GM18519 (cell line): ENCODE measurements around the gene GABBR2.
"Not testable (repeated sequence)": the region's sequence is repeated elsewhere in the genome, so short reads cannot be mapped to it uniquely, and the experiment has no call there.

Experiments
- ATAC-seq: cut with Tn5 transposase; IDR thresholded peaks from one replicate; pipeline ENCODE4 v1.9.1; 2021; ENCODE audit warnings: mild to moderate bottlenecking, moderate library complexity; ENCODE audit not compliant: unreplicated experiment, low FRiP score

The GABBR2 gene

DNA sequence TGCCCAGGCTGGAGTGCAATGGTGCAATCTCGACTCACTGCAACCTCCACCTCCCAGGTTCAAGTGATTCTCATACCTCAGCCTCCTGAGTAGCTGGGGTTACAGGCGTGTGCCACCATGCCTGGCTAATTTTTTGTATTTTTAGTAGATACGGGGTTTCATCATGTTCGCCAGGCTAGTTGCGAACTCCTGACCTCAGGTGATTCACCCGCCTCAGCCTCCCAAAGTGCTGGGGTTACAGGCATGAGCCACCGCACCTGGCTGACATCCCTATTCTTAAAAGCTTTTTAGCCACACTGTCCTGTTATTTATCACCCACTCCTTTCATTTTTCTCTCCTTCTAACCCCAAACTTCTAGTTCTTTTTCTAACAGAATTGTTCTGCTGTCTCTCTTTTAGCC, 425.6 kb downstream of the GABBR2 start:
- ATAC-seq, result not testable (repeated sequence)

DNA sequence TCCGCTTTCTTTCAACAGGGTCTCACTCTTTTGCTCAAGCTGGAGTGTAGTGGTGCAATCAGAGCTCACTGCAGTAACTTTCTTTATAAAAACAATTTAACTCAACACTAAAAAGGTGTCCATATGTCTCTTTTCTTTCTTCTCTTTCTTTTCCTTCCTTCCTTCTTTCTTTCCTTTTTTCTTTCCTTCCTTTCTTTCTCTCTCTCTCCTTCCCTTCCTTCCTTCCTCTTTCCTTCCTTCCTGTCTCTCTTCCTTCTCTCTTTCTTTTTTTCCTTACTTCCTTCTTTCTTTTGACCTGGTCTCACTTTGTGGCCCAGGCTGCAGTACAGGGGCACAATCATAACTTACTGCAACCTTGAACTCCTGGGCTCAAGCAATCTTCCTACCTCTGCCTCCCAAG, 427.5 kb downstream of the GABBR2 start:
- ATAC-seq, result no peak

DNA sequence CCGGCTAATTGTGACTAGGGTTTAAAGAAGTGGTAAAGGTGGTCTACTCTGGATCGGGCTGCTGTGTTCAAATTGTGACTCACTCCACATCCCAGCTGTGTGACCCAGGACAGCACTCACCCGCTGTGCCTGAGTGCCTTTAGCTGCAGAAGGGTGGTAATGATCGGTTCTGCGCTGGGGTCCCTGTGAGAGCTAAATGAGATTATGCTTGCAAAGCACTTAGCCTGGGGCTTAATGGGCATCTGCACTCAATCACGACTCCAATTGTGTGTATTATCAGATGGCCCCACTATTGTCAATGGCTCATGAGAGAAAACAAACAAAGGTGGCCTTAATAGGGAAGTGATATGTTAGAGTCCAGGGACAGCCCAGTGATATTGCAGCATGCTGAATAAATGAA, 428.2 kb downstream of the GABBR2 start:
- ATAC-seq, result no peak

DNA sequence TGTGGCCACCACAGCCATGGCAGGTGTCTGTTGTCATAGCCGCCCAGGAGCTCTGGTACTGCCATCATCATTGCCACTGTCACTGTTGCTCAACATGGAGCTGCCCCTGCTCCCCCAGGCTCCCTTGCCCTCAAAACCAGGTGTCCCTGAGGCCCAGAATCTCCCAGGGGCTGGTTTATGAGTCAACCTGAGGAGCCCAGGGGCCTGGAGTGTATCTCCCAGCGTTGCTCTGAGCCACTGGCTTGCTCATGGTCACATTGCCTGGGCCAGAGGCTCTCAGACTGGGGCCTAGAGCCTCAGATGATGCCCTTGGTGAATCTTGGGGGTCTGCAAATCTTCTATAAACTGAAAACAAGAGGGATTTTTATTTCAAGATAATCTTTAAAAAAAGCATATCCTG, 428.6 kb downstream of the GABBR2 start:
- no peak for ATAC-seq

DNA sequence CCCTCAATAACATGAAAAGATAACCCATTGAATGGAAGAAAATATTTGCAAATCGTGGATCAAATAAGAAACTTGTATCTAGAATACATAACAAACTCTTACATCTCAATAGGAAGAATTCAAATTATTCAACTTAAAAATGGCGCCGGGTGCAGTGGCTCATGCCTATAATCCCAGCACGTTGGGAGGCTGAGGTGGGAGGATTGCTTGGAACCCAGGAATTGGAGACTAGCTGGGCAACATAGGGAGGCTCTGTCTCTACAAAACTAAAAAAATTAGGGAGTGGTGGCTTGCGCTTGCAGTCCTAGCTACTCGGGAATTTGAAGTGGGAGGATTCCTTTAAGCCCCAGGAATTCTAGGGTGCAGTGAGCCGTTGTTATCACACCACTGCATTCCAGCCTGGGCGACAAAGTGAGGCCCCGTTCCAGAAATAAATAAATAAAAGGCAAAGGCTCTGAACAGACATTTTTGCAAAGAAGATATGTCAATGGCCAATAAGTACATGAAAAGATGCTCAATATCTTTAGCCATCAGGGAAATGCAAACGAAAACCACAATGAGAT, 431.7 kb downstream of the GABBR2 start:
- ATAC-seq, result no peak

DNA sequence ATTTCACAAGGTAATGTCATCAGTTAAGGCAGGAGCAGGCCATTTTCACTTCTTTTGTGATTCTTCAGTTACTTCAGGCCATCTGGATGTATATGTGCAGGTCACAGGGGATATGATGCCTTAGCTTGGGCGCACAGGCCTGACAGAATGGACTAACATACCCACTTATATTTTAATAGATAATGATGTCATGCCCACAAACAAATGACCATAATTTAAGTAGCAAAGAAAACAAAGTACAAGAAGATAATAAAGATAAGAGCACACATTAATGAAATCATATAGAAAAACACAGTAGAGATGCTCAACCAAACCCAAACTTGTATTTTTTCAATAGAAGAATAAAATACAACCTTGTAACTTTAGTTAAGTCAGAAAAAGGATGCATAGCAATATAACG, 433.6 kb downstream of the GABBR2 start:
- no peak for ATAC-seq

DNA sequence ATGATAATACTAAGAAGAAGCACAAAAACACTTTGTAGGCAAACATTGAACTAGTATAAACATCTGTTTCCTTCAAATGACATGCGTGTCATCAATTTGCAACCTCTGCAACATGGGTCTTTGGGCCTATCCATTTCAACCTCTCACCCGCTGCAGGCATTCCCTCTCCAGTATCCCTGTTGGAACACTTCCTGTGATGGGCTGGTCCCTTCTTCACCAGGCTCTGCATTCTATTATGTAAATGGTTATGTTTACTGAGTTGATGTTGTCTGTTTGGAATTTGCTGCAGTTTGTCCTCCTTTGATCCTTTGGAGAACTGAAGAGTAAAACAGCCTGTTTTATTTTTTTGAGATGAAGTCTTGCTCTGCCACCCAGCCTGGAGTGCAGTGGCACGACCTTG, 436.7 kb downstream of the GABBR2 start:
- ATAC-seq, result no peak

DNA sequence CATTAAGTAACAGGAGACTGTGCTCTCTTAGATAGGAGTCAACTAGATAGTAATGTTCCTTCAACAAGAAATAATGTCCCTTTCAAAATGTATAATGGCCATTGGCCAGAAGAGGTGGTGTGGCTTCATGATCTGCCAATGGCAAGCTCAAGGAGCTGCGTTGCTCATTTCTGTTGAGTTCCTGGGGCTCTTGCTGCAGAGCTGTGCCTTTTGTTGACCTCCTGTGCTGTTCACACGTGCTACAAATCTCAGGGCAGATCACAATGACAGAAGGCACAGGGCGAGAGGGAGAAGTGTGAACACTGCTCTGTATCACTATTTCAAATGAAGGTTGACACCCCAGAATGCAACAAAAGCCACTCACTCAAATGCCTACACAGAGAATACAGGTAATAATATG, 437.3 kb downstream of the GABBR2 start:
- no peak for ATAC-seq

DNA sequence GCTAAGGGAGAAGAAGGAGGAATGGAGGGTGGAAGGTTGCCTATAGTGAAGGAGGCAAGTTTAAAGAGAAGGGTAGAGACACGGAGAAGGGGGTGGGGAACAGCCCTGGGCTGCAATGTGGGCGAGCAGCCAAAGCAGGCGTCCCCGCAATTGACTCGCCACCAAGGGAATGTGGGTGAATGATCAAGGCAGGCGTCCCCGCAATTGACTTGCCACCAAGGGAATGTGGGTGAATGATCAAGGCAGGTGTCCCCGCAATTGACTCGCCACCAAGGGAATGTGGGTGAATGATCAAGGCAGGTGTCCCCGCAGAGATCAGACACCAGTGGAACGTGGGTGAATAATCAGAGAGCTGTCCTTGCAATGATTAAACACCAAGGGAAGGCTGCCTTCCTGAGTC, 438.5 kb downstream of the GABBR2 start:
- ATAC-seq, result not testable (repeated sequence)

DNA sequence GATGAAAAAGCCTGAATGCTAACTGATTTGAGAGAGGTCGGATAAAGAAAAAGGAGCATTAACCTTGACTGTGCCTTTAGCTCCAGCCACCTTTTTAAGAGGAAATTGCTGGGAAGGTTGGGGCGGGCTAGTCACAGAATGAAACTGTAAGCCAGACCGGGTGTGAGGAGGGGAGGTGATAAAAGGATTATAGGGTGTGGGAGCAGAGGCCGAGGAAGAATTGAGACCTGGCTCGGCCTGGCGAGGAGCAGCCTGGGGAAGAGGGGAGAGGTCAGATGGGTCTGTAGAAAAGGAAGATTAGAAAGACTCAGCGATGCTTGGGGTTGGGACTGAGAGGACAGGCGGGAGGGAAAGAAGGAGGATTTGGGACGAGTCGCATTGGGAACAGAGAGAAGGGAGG, 439.1 kb downstream of the GABBR2 start:
- ATAC-seq, result not testable (repeated sequence)

DNA sequence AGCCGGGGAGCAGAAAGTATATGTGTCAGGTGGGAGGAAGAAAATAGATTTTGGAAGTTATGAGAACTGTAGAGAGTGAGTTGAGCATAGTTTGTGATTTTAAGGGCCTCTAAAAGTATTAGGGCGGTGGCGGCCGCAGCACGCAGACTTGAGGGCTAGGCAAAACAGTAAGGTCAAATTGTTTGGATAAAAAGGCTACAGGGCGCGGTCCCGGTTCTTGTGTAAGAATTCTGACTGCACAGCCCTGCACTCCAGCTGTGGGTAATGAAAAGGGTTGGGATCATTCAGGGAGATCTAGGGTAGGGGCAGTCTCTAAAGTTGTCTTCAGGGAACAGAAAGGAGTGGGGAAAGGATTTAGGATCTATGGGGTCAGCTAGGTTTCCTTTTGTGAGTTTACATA, 441.2 kb downstream of the GABBR2 start:
- ATAC-seq, result not testable (repeated sequence)

DNA sequence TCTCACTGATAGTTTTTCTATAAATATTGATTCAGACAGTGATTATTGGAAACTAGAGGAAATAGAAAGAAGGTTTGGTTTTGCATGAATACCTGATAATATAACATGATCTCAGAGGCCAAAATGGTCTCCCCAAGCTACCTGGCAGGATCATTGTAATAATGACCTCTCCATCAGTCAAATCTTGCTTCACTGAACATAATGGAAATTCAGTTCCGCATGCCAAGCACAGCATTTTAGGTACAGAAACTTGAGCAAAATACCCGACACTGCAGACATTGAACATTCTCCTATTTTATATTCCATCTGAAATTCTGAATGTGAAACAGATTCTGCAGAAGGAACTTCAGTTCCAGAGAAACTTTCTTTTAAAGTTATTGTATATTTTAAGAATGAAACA, 444.2 kb downstream of the GABBR2 start:
- ATAC-seq, result no peak

DNA sequence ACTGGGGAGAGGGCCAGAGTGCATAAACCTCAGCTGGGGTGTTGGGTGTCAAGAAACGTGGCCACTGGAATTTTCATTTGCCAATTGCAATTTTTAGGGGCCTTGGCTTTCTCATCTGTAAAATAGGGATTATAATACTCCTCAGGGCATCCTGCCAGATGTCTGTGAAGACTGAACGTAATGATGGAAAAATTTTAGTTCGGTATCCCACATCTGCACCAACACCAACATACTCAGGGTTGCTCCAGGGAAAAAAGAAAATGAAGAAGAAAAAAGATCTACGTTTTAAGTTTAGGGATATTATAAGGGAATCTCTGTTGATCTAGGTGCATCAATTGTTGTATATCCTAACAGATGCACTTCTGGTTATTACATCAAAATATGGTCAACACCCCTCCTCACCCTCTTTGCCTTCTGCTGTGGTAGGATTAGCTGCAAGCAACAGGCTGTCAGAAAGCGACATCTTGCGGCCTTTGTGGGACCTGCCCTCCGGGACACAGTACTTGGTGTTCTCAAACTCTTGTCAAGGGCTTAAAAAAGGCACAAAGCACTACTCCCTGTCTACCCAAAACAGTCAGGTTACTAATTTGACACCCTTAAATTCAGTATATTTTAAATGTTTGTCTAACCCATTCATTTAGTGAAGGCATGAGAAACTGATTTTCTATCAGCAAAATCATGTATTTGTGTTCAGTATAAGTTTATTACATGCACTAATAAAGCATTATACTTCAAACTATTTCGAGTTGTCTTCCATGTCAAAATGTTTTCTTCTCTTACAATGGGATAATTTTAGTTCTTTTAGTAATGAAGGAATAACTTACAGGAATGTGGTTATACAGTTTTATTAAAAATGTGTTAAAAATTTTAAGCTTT, 445.0 kb downstream of the GABBR2 start:
- ATAC-seq, result peak; percentile 73

DNA sequence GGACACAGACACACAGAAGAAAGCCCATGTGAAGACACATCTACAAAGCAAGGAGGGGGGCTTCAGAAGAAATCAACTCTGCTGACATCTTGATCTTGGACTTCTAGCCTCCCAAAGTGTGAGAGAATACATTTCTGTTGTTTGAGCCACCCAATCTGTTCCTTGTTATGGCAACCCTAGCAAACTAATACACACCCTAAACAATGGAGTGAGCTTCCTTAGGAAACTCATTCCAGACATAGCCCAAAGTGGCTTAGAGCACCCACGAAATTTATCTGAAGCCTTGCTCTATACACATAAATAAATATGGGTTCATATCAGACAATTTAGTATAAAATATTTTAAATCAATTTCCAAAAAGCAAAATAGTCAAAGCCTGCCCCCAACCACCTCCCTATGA, 445.7 kb downstream of the GABBR2 start:
- no peak for ATAC-seq

DNA sequence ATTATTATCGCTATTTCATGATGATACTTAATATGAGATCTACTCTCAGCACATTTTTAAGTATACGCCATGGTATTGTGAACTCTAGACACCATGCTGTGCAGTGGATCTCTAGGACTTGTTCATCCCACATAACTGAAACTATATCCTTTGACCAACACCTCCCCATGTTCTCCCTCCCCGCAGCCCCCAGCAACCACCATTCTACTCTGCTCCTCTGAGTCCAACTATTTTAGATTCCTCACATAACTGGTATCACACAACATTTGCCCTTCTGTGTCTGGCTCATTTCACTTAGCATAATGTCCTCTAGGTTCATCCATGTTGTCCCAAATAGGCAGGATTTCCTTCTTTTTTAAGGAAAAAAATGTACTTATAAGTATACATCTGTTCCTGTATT, 446.7 kb downstream of the GABBR2 start:
- ATAC-seq, result no peak

DNA sequence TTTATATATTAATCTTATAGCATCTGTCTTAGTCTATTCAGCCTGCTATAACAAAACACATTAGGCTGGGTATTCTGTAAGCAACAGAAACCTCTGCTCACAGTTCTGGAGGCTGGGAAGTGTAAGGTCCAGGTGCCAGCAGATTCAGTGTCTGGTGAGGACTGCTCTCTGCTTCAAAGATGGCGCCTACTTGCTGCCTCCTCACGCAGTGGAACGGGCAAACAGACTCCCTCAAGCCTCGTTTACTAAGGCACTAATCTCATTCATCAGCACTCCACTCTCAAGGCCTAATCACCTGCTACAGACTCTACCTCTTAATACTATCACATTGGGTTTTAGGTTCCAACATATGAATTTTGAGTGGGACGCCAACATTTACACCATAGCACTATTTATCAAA, 448.1 kb downstream of the GABBR2 start:
- no peak for ATAC-seq

DNA sequence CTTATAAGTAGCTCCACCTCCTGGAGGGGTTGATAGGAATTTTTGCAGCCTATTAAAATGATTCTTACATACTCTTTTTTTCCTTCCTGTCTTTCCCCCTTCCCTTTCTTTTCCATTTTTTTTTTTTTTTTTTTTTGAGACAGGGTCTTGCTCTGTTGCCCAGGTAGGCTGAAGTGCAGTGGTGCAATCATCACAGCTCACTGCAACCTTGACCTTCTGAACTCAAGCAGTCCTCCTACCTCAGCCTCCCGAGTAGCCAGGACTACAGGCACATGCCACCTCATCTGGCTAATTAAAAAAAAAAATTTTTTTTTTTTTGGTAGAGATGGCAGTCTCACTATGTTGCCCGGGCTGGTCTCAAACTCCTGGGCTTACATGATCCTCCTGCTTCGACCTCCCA, 448.9 kb downstream of the GABBR2 start:
- ATAC-seq, result no peak

DNA sequence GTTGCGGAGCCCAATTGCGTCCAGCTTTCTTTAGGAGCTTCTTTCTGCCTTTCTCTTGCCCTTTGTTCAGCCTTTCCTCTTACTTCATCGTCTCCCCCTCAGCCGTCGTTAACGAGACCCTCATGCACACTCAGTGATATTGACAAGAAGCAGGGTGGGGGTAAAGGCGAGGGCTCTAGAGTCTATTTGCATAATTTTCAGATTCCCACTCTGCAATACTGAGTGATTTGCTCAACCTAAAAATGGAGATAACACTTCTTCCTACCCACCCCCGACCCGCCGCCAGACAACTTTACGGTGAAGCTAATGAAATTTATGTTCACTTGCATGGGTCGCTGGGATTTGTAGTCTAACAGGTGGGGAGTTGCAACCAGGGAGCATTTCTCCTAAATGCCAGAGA, 452.0 kb downstream of the GABBR2 start:
- ATAC-seq, result no peak

DNA sequence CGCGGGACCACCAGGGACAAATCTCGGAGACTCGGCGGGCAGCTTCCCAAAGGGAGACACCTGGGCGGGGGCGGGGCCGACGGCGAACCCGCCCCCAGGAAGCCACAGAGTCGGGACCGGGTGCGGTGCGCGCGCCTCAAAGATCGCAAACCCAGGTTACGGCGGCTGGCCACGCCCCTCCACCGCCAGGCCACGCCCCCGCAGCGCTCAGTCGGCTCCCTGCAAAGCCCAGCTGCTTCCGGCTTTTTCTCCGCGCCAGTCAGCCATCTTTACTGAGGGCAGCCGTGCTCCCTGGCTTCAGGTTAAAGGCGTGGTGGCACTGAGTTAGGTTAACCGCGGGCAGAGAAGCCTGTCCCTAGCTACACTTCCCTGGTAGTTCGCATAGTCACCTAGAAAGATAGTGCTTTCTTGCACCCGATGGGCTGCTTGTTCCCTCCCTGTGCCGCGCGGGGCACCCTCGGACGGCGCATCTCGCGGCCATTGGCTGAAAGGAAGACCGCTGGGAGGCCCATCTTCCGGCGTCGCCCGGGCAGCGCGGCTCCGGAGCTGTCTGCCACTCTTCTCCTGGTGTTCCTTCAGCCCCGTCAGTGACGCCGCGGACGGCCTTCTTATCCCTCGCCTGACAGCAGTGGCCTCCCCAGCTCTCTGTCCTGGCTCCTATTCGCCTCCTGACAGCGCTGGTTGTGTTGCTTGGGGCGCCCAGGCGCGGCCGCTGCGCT, 453.0 kb downstream of the GABBR2 start, which contains the start of gene TBC1D2:
Gene TBC1D2, minus strand, starts transcription at position 72 of the 719 bp plus-strand sequence. CDS start 108 bp downstream, outside the sequence.
- ATAC-seq, result peak; percentile 72

DNA sequence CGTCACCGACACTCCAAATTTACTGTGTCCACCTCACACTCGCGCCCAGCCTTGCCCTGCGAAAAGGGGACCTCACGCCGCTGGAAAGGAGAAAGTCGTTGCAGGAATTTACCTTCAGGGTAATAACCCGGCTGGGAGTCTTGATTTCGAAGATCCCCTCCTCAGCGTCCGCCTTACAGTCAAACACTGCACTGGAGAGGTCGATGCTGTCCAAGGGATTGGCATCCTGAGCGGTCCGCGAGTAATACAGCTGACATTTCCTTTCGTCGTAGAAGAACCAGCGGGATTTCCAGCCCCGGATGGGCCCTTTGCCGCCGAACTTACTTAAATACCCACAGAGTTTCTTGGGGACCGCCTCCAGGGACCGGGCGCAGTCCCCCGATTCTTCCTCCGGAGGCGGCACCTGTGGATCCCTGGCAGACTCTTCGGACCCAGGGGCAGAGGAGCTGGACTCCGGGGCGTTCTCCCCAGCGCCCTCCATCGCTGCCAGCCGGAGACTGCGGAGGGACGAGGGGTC, 453.6 kb downstream of the GABBR2 start:
- ATAC-seq, result peak; percentile 4
